HEK293T (cell line): ENCODE data around the gene CHAD.

ENCODE experiments used
- CTCF ChIA-PET: fragments of 350-600 bp; formaldehyde crosslinking; extraction: SDS; loops from one replicate; lab custom pipeline; 2021; ENCODE audit warnings: antibody characterized with exemption, inconsistent platforms; lab: Yijun Ruan, JAX
- POLR2A ChIA-PET: fragments of 350-600 bp; formaldehyde crosslinking; extraction: SDS; loops from one replicate; lab custom pipeline; 2020; ENCODE audit warnings: antibody characterized with exemption, inconsistent platforms; lab: Yijun Ruan, JAX
- DNase-seq: peaks from one replicate; pipeline ENCODE4 v3.0.0; 2012; ENCODE audit warnings: mixed read lengths; ENCODE audit errors: extremely low spot score
- ARNT ChIP-seq: fragments of 450-650 bp; IDR thresholded peaks from 2 replicates; pipeline ENCODE4 v1.6.1; 2017; ENCODE audit warnings: mild to moderate bottlenecking
- BHLHE40 ChIP-seq: fragments of 450-650 bp; IDR thresholded peaks from 2 replicates; pipeline ENCODE4 v1.6.1; 2016; ENCODE audit warnings: mild to moderate bottlenecking, moderate library complexity, borderline replicate concordance
- CTBP1 ChIP-seq: fragments of 450-650 bp; IDR thresholded peaks from 2 replicates; pipeline ENCODE4 v1.6.1; 2016; ENCODE audit warnings: borderline replicate concordance
- ELF4 ChIP-seq: fragments of 450-650 bp; IDR thresholded peaks from 2 replicates; pipeline ENCODE4 v1.6.1; 2017; ENCODE audit warnings: antibody characterized with exemption
- FOXA1 ChIP-seq: fragments of 450-650 bp; IDR thresholded peaks from 2 replicates; pipeline ENCODE4 v1.6.1; 2016; ENCODE audit warnings: mild to moderate bottlenecking
- FOXK2 ChIP-seq: fragments of 450-650 bp; IDR thresholded peaks from 2 replicates; pipeline ENCODE4 v1.6.1; 2016; ENCODE audit warnings: mild to moderate bottlenecking
- FOXM1 ChIP-seq: fragments of 450-650 bp; IDR thresholded peaks from 2 replicates; pipeline ENCODE4 v1.6.1; 2017; ENCODE audit warnings: mild to moderate bottlenecking, borderline replicate concordance
- HDGF ChIP-seq: fragments of 450-650 bp; IDR thresholded peaks from 2 replicates; pipeline ENCODE4 v1.6.1; 2017; ENCODE audit warnings: antibody characterized with exemption, borderline replicate concordance
- L3MBTL2 ChIP-seq: fragments of 450-650 bp; conservative IDR thresholded peaks from 2 replicates; pipeline ENCODE4 v1.6.1; 2016; ENCODE audit warnings: mild to moderate bottlenecking
- LEF1 ChIP-seq: fragments of 450-650 bp; IDR thresholded peaks from 2 replicates; pipeline ENCODE4 v1.6.1; 2017; ENCODE audit warnings: mild to moderate bottlenecking, borderline replicate concordance
- NFRKB ChIP-seq: fragments of 450-650 bp; IDR thresholded peaks from 2 replicates; pipeline ENCODE4 v1.6.1; 2016; ENCODE audit warnings: mild to moderate bottlenecking, moderate library complexity
- SP1 ChIP-seq: fragments of 450-650 bp; IDR thresholded peaks from 2 replicates; pipeline ENCODE4 v1.6.1; 2017
- SUZ12 ChIP-seq: fragments of 450-650 bp; IDR thresholded peaks from 2 replicates; pipeline ENCODE4 v1.6.1; 2016; ENCODE audit warnings: mild to moderate bottlenecking
- TARDBP ChIP-seq: fragments of 450-650 bp; IDR thresholded peaks from 2 replicates; pipeline ENCODE4 v1.6.1; 2016
- ZNF384 ChIP-seq: fragments of 450-650 bp; IDR thresholded peaks from 2 replicates; pipeline ENCODE4 v1.6.1; 2016
- TF ChIP-seq, protein P1 (sequence below): fragments of 450-650 bp; IDR thresholded peaks from 2 replicates; pipeline ENCODE4 v1.6.1; 2016

The CHAD gene

DNA sequence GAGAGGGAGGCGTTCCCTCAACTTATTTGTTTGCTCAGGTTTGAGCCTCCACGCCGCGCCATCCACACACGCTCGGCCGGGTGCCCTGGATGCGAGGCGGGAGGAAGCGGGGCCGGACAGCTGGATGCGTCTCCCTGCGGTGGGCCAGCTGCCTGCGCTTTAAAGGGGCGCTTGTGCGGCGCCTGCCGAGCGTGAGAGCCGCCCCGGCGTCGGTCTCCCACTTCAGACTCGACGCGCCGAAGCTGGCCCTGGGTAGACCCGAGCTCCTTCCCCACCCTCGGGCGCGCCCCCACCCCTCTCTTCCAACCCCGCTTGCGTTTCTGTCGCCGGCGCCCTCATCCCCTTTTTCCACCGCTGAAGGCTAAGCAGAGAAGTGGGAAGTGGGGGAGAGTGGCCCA lies 527 bp upstream of the CHAD start:
- POLR2A ChIA-PET: no interaction called here
- DNase-seq: no peak
- TF ChIP-seq SP1: no peak
- no peak for TF ChIP-seq FOXA1
- TF ChIP-seq HDGF: no peak
- TF ChIP-seq CTBP1: no peak
- TF ChIP-seq, protein P1, sequence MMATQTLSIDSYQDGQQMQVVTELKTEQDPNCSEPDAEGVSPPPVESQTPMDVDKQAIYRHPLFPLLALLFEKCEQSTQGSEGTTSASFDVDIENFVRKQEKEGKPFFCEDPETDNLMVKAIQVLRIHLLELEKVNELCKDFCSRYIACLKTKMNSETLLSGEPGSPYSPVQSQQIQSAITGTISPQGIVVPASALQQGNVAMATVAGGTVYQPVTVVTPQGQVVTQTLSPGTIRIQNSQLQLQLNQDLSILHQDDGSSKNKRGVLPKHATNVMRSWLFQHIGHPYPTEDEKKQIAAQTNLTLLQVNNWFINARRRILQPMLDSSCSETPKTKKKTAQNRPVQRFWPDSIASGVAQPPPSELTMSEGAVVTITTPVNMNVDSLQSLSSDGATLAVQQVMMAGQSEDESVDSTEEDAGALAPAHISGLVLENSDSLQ: no peak
- no peak for TF ChIP-seq TARDBP
- TF ChIP-seq L3MBTL2: no peak
- no peak for TF ChIP-seq SUZ12
- TF ChIP-seq FOXK2: no peak
- no peak for TF ChIP-seq ARNT
- no peak for TF ChIP-seq BHLHE40
- TF ChIP-seq NFRKB: no peak
- TF ChIP-seq ZNF384: no peak
- TF ChIP-seq FOXM1: no peak
- no peak for TF ChIP-seq ELF4
- no peak for TF ChIP-seq LEF1
- CTCF ChIA-PET: no interaction called here

DNA sequence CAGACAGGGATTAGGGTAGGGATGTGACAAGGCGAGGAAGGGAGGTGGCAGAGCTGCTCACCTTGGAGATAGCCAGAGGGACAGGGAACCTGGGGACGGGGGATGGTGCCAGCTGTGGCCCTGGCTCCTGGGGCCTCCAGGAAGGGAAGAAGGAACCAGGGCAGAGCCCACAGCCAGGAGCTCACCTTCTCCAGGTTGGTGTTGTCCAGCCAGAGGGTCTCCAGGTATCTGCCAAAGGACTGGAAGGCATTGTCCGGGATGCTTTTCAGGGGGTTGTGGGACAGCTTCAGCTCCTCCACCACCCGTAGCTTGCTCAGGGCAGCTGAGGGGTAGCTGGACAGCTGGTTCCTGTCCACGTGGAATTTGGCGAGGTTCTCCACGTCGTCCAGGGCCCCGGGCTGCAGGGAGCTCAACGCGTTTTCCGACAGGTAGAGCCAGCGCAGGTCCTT lies 801 bp downstream of the CHAD start:
- POLR2A ChIA-PET: no interaction called here
- CTCF ChIA-PET: interaction anchor here (1.2 to 1.6 kb wide), 2 partner anchors 11 to 71 kb away, joined by 5 read pairs; partner anchors contain the start of gene LRRC59

DNA sequence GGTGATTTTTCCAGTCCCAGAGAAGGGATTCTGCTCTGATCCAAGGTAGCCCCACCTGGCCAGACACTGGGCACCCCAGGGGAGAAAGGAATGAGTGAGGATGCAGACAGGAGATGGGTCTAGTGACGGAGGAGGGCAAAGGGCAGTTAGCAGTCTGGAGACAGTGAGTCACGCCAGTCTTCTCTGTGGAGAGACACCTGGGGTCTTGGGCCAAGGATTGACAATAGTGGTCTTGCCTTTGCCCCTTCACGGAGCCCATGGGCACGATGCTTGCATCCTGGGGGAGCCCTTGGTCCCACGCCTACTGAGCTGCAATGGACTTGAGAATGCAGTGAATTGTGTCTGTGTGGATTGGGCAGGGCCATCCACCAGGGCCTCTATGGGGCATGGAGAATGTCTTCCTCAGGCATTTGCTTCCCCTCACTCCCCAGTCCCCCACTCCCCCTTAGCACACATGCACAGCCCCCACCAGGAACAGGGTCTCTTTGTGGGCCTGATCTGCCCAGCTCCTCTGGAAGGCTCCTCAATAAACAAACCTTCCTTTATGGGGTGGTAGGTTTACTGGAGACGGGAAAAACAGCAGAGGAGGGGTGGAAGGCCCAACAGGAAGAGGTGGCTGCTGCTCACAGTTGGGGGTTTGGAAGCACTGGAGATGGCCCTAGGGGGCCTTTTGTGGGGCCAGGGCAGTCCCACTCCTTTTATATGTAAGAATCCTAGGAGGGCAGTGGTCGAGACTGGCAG lies 1.4 kb downstream of the CHAD start:
- DNase-seq: no peak
- TF ChIP-seq ELF4 (no peak), SP1 (no peak), CTBP1 (no peak), LEF1 (no peak), HDGF (no peak), ARNT (no peak), SUZ12 (no peak)
- TF ChIP-seq, protein P1: no peak
- ChIA-PET CTCF (interaction anchor here (1.2 to 1.6 kb wide), 2 partner anchors 12 to 70 kb away, joined by 5 read pairs; partner anchors contain the start of gene LRRC59), POLR2A (no interaction called here)

More for the DNA sequence above, 801 bp downstream of the CHAD start:
- TF ChIP-seq FOXM1 (no peak), TARDBP (no peak)
- DNase-seq: no peak

DNA sequence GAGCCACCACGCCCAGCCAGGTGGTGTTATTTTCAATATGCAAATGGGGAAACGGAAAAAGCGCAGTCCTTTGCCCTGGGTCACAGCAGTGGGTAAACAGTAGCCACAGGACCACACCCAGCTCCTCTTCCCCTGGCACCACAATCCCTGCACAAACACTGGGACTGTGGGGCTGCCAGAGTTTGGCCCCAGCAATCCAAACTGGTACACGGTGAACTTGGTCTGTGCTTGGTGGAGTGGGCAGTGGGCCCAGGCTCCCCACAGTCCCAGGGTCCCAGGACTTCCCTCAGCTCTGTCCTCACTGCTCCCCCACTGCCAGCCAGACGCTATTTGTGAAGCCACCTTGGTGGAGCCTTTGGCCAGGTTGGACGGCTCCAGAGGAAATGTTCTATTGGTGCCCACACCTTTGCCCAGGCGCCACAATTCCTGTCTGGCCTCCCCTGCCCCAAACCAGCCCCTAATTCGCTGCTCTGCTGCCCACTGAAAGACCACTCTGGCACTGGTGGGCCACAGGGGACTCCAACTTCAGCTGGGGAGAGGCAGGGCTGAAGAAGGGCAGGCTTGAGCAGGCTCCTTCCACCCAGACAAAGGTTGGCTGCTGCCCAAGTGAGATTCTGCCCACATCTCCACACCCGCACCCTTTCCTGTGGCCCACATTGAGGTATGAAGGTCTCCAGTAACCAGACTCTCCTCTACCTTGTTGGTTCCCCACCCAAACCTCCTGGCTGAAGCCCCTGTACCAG lies 2.1 kb downstream of the CHAD start:
- CTCF ChIA-PET: no interaction called here
- TF ChIP-seq FOXK2: no peak
- TF ChIP-seq L3MBTL2: no peak
- TF ChIP-seq ARNT: no peak
- TF ChIP-seq FOXA1: no peak
- TF ChIP-seq LEF1: no peak
- TF ChIP-seq CTBP1: no peak
- TF ChIP-seq BHLHE40: no peak
- TF ChIP-seq NFRKB: no peak
- TF ChIP-seq FOXM1: no peak
- TF ChIP-seq SP1: no peak
- POLR2A ChIA-PET: no interaction called here
- DNase-seq: no peak

DNA sequence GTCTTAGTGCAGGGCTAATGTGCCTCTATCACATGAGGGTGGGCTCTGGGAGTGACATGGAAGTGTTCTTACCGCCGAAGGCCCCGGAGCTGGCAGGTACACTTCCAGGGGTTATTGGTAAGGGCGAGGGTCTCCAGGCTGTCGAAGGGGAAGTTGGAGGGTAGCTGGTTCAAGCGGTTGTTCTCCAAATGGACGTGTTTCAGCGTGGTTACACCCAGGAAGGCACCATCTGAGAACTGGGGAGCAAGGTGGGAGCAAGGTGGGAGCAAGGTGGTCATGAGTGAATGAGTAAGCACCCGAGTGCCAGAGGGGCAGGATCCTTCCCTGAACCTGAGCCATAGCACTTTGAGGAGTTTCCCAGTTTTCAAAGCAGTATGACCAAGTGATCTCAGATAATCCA lies 3.0 kb downstream of the CHAD start:
- TF ChIP-seq FOXK2: no peak
- no peak for TF ChIP-seq FOXM1
- TF ChIP-seq ZNF384: no peak
- TF ChIP-seq BHLHE40: no peak
- TF ChIP-seq SP1: no peak
- no peak for TF ChIP-seq LEF1
- no peak for TF ChIP-seq L3MBTL2
- DNase-seq: no peak
- CTCF ChIA-PET: no interaction called here
- POLR2A ChIA-PET: no interaction called here

DNA sequence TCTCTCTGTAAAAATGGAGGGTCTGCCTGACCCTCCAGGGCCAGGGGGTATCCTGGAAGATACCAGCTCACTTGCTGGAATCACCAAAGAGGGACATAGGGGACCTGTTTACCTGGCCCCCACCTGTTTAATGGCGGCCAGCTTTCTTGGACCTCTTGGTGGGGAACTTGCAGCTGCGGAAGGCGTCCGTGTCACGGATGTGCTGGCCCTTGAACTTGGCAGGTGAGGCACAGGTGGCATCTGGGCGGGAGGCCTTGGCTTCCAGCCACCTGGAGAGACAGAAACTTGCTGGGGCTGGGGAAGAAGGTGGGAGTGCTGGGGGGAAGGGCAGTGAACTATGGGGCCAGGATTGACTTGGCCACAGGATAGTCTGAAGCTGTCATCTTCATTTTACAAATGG lies 3.5 kb downstream of the CHAD start:
- CTCF ChIA-PET: no interaction called here

More for the DNA sequence above, 3.5 kb downstream of the CHAD start:
- POLR2A ChIA-PET: no interaction called here
- TF ChIP-seq BHLHE40: no peak
- no peak for TF ChIP-seq HDGF
- TF ChIP-seq, protein P1: no peak
- TF ChIP-seq LEF1: no peak
- TF ChIP-seq TARDBP: no peak
- no peak for TF ChIP-seq SUZ12
- no peak for TF ChIP-seq SP1
- TF ChIP-seq ARNT: no peak
- no peak for DNase-seq
